GM12878 (cell line): ENCODE measurements around the gene COBLL1. TPM values are rescaled to one million over a fixed set of nuclear protein-coding genes. Genes with fewer than 3 reads are reported as not detected.

Source experiments
- ATAC-seq: fragments of 200-7000 bp; cut with Tn5 transposase; 3 replicates; pipeline ENCODE4 v1.9.1; 2020; ENCODE audit warnings: mild to moderate bottlenecking, moderate library complexity
- BruUV-seq: library from RNA; stranded (reverse); fragments of 400-500 nt; replicated peaks from 2 replicates; lab custom pipeline; 2021; lab: Mats Ljungman, UMichigan
- CTCF ChIA-PET: fragments of 300-600 bp; sonication (Branson Sonifier 250); formaldehyde crosslinking; extraction: SDS; loops from one replicate; lab custom pipeline; 2021; ENCODE audit warnings: inconsistent platforms; lab: Yijun Ruan, JAX
- POLR2A ChIA-PET: fragments of 350-600 bp; formaldehyde crosslinking; extraction: SDS; loops from one replicate; lab custom pipeline; 2021; ENCODE audit warnings: inconsistent platforms; lab: Charles Lee
- RAD21 ChIA-PET: fragments of 300-600 bp; sonication (Branson Sonifier 250); formaldehyde crosslinking; loops from one replicate; lab custom pipeline; 2023; ENCODE audit warnings: antibody characterized with exemption; ENCODE audit not compliant: unreplicated experiment; lab: Charles Lee
- SMC1A ChIA-PET: fragments of 300-600 bp; sonication (Branson Sonifier 250); formaldehyde crosslinking; loops from one replicate; lab custom pipeline; 2023; ENCODE audit not compliant: unreplicated experiment, uncharacterized antibody; lab: Charles Lee
- DNase-seq: peaks from one replicate; pipeline ENCODE4 v3.0.0-alpha.2; 2011; ENCODE audit warnings: low read depth, low spot score
- FAIRE-seq: peaks from 3 replicates; lab custom pipeline; 2011; peaks lifted over from hg19 to GRCh38; lab: Jason Lieb, UNC
- H2AFZ ChIP-seq: 2 replicates; pipeline ENCODE4 v1.6.0; 2011; ENCODE audit warnings: low read depth, low read length, control low read depth; ENCODE audit not compliant: control insufficient read depth
- H3K27ac ChIP-seq: 2 replicates; pipeline ENCODE4 v1.5.1; 2011; ENCODE audit warnings: control low read depth; ENCODE audit not compliant: control insufficient read depth, insufficient read depth
- H3K27me3 ChIP-seq, 2 experiments: replicated peaks in 1 of 2; 2 replicates each; pipeline versions ENCODE4 v1.6.0 to v1.6.1; 2011; ENCODE audit warnings: low read length in 1 of 2; ENCODE audit not compliant: control insufficient read depth in 2 of 2, insufficient read depth in 2 of 2
- H3K36me3 ChIP-seq, 2 experiments: 2 replicates each; pipeline ENCODE4 v1.5.1; 2011; ENCODE audit warnings: low read length in 1 of 2; ENCODE audit not compliant: control insufficient read depth in 2 of 2, insufficient read depth in 2 of 2
- H3K4me1 ChIP-seq: 2 replicates; pipeline ENCODE4 v1.6.1; 2011; ENCODE audit warnings: mild to moderate bottlenecking, low read length, moderate library complexity, mixed read lengths; ENCODE audit not compliant: control insufficient read depth, insufficient read depth
- H3K4me2 ChIP-seq: 2 replicates; pipeline ENCODE4 v1.6.0; 2011; ENCODE audit warnings: control low read depth; ENCODE audit not compliant: control insufficient read depth, insufficient read depth
- H3K4me3 ChIP-seq: fragments of 200-600 bp; sonication (generic); 2 replicates; pipeline ENCODE4 v1.5.1; 2016
- H3K79me2 ChIP-seq: 2 replicates; pipeline ENCODE4 v1.6.0; 2011; ENCODE audit warnings: low read length; ENCODE audit not compliant: control insufficient read depth, insufficient read depth
- H3K9ac ChIP-seq: 2 replicates; pipeline ENCODE4 v1.8.0; 2011; ENCODE audit warnings: low read length, control low read depth, mixed read lengths; ENCODE audit not compliant: control insufficient read depth, insufficient read depth
- H3K9me3 ChIP-seq: replicated peaks from 3 replicates; pipeline ENCODE4 v1.5.1; 2011; ENCODE audit warnings: mild to moderate bottlenecking, low read length; ENCODE audit not compliant: control insufficient read depth, insufficient read depth
- H4K20me1 ChIP-seq: 2 replicates; pipeline ENCODE4 v1.6.0; 2011; ENCODE audit not compliant: control insufficient read depth, insufficient read depth
- CBFB ChIP-seq: IDR thresholded peaks from 2 replicates; pipeline ENCODE4 v1.6.1; 2016; ENCODE audit warnings: antibody characterized with exemption, low read depth
- DPF2 ChIP-seq: fragments of 450-650 bp; IDR thresholded peaks from 2 replicates; pipeline ENCODE4 v1.6.1; 2017; ENCODE audit warnings: mild to moderate bottlenecking
- EP300 ChIP-seq, 2 experiments: fragments of 150-350 bp in 1 of 2; IDR thresholded peaks; 2 replicates each; pipeline ENCODE4 v1.6.1; 2011 to 2012; ENCODE audit warnings: low read depth in 2 of 2, low read length in 2 of 2, borderline replicate concordance in 1 of 2, improper control_type of control experiment in 1 of 2, inconsistent platforms in 1 of 2; ENCODE audit not compliant: control insufficient read depth in 1 of 2
- GABPA ChIP-seq: IDR thresholded peaks from 2 replicates; pipeline ENCODE4 v1.6.1; 2014; ENCODE audit warnings: antibody characterized with exemption, low read depth, mild to moderate bottlenecking, inconsistent platforms
- GATAD2B ChIP-seq: fragments of 450-650 bp; conservative IDR thresholded peaks from 2 replicates; pipeline ENCODE4 v1.6.1; 2017; ENCODE audit warnings: low read depth, mild to moderate bottlenecking, moderate library complexity
- RAD51 ChIP-seq: fragments of 450-650 bp; IDR thresholded peaks from 2 replicates; pipeline ENCODE4 v1.6.1; 2016; ENCODE audit warnings: moderate library complexity, mild to moderate bottlenecking, inconsistent platforms
- WGBS: methylation state at CpG from one replicate; pipeline ENCODE4 v1.1.6; 2016; ENCODE audit warnings: low lambda C conversion rate; ENCODE audit not compliant: insufficient replicate concordance, insufficient coverage; ENCODE audit errors: missing lambda C conversion rate; 5-methylcytosine and 5-hydroxymethylcytosine counted together
- in situ Hi-C: fragments of 300-500 bp; cut with MboI; formaldehyde crosslinking; loops from 9 replicates; pipeline ENCODE4 v1.14.3; 2018; ENCODE audit warnings: mixed read lengths
- intact Hi-C: fragments of 100-400 bp; cut with micrococcal nuclease; formaldehyde crosslinking; loops from one replicate; pipeline ENCODE4 v1.14.2; 2022; ENCODE audit not compliant: unreplicated experiment
- polyA plus RNA-seq, 11 experiments: library from polyadenylated mRNA; depleted of rRNA in 4 of 11; unstranded in 6 of 11; stranded (reverse) in 5 of 11; fragments of >200 nt; fragmentation: Nextera tagmentation in 4 of 11; fragmentation: Illumina TruSeq in 1 of 11; extraction: Ambion mirVana in 4 of 11; extraction: Trizol in 1 of 11; gene quantifications; 1 replicate in 1 of 11; 2 replicates in 10 of 11; pipeline versions ENCODE4 v1.2.1 to v1.2.3, GENCODE V29; 2011 to 2016; ENCODE audit warnings: inconsistent platforms in 2 of 11, missing spikeins in 2 of 11, low read depth in 1 of 11
- total RNA-seq, 4 experiments: library from RNA; depleted of rRNA in 3 of 4; stranded (reverse); fragments of >200 nt in 3 of 4; fragmentation: Illumina TruSeq in 1 of 4; extraction: Trizol in 1 of 4; gene quantifications; 2 replicates each; pipeline versions ENCODE4 v1.2.1 to v1.2.3, GENCODE V29; 2013 to 2021
- TF ChIP-seq, protein P1 (sequence below): fragments of 450-650 bp; IDR thresholded peaks from 2 replicates; pipeline ENCODE4 v1.6.1; 2017; ENCODE audit warnings: mild to moderate bottlenecking, low read depth, inconsistent platforms; ENCODE audit not compliant: poor library complexity, severe bottlenecking

Gene COBLL1
- total and polyA plus RNA-seq, 10 of the 15 experiments (the other 5 are each of a cell fraction or from before 2014, with no cell fraction given) = 0.46 TPM; not detected in 9

DNA sequence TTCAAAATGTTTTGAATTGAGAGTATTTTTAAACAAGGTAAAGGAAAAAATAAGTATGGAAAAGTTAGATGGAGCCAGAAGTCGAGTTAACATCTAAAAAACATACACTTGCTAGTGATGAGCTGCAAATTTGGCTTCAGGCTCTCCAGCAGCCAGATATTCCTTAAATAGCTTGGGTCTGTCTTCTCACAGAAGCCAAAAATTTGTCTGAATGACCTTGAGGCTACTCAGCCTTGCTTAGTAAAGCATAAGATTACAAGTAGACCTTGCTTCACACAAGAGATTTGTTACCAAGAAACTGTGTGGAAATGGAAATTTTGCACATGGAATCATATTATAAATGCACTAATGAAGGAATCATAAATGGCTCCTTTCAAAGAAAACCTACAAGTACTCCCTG lies 179.6 kb downstream of the COBLL1 start:
- no peaks in the 10 kb centered on the region for H3K4me1 ChIP-seq
- no peaks in the 10 kb centered on the region for H3K27me3 ChIP-seq
- in situ Hi-C loops (no loop called here), intact Hi-C loops (no loop called here)
- no TSS peak for BruUV-seq
- CTCF ChIA-PET = no interaction called here
- H3K4me3 ChIP-seq = no peak overlapping the region
- no peak overlapping the region for H3K27ac ChIP-seq
- H4K20me1 ChIP-seq = no peaks in the 10 kb centered on the region
- POLR2A ChIA-PET = no interaction called here
- SMC1A ChIA-PET = interaction anchor here (0.6 kb wide), 1 partner anchor 146 kb away, joined by 3 read pairs; no protein-coding TSS in a partner anchor
- DNase-seq = no peak
- ATAC-seq = no peak
- no peaks in the 10 kb centered on the region for H3K9me3 ChIP-seq
- no peak for FAIRE-seq
- no peaks in the 10 kb centered on the region for H3K79me2 ChIP-seq
- no peaks in the 10 kb centered on the region for H3K36me3 ChIP-seq
- TF ChIP-seq CBFB (no peak), GATAD2B (no peak), GABPA (no peak), EP300 (IDR thresholded peaks at IDR 0.05; ENCODE audit: borderline replicate concordance in 1 of 2, control insufficient read depth in 1 of 2, low read depth in 2 of 2, low read length in 2 of 2) (no peak), RAD51 (no peak), DPF2 (no peak)
- TF ChIP-seq, protein P1, sequence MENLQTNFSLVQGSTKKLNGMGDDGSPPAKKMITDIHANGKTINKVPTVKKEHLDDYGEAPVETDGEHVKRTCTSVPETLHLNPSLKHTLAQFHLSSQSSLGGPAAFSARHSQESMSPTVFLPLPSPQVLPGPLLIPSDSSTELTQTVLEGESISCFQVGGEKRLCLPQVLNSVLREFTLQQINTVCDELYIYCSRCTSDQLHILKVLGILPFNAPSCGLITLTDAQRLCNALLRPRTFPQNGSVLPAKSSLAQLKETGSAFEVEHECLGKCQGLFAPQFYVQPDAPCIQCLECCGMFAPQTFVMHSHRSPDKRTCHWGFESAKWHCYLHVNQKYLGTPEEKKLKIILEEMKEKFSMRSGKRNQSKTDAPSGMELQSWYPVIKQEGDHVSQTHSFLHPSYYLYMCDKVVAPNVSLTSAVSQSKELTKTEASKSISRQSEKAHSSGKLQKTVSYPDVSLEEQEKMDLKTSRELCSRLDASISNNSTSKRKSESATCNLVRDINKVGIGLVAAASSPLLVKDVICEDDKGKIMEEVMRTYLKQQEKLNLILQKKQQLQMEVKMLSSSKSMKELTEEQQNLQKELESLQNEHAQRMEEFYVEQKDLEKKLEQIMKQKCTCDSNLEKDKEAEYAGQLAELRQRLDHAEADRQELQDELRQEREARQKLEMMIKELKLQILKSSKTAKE = no peak
- TF ChIP-seq, all 136 proteins: peak for 0
- no peak overlapping the region for H3K4me2 ChIP-seq
- WGBS = 0% methylated on average over 1 of the region's 1 CpG
- RAD21 ChIA-PET = no interaction called here
- no peak overlapping the region for H2AFZ ChIP-seq
- H3K9ac ChIP-seq = no peak overlapping the region
